ENCODE data around the gene CLEC2D.
"Not testable (repeated sequence)": the region's sequence is repeated elsewhere in the genome, so short reads cannot be mapped to it uniquely, and the experiment has no call there.

GRCh38 chr12:9672340-9672739 lies 2.8 kb downstream of the CLEC2D start:
- not testable (repeated sequence) for TF ChIP-seq POLR2A (IDR thresholded peaks at IDR 0.05)
- TF ChIP-seq, protein P1, sequence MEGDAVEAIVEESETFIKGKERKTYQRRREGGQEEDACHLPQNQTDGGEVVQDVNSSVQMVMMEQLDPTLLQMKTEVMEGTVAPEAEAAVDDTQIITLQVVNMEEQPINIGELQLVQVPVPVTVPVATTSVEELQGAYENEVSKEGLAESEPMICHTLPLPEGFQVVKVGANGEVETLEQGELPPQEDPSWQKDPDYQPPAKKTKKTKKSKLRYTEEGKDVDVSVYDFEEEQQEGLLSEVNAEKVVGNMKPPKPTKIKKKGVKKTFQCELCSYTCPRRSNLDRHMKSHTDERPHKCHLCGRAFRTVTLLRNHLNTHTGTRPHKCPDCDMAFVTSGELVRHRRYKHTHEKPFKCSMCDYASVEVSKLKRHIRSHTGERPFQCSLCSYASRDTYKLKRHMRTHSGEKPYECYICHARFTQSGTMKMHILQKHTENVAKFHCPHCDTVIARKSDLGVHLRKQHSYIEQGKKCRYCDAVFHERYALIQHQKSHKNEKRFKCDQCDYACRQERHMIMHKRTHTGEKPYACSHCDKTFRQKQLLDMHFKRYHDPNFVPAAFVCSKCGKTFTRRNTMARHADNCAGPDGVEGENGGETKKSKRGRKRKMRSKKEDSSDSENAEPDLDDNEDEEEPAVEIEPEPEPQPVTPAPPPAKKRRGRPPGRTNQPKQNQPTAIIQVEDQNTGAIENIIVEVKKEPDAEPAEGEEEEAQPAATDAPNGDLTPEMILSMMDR (IDR thresholded peaks at IDR 0.05), result not testable (repeated sequence)

Measured in adrenal gland (tissue), 5 donors.